Keratinocyte (primary cell): ENCODE data around the gene IL9R. TPM values are rescaled to one million over a fixed set of nuclear protein-coding genes. Genes with fewer than 3 reads are reported as not detected.

Source experiments
- DNase-seq: peaks from one replicate; pipeline ENCODE4 v3.0.0-alpha.2; 2011; ENCODE audit warnings: low read depth, missing footprints, low spot score
- FAIRE-seq: peaks from 2 replicates; lab custom pipeline; 2011; peaks lifted over from hg19 to GRCh38; lab: Jason Lieb, UNC
- H2AFZ ChIP-seq: 2 replicates; pipeline ENCODE4 v1.6.0; 2012; ENCODE audit warnings: low read length, control low read depth, inconsistent platforms; ENCODE audit not compliant: control insufficient read depth
- H3K27ac ChIP-seq: 2 replicates; pipeline ENCODE4 v1.5.1; 2011; ENCODE audit warnings: low read length; ENCODE audit not compliant: control insufficient read depth, insufficient read depth
- H3K27me3 ChIP-seq: 3 replicates; pipeline ENCODE4 v1.6.0; 2011; ENCODE audit warnings: low read length; ENCODE audit not compliant: control insufficient read depth, insufficient read depth; ENCODE audit errors: extremely low read depth
- H3K36me3 ChIP-seq, 2 experiments: 2 replicates in 1 of 2; 3 replicates in 1 of 2; pipeline ENCODE4 v1.5.1; 2011; ENCODE audit warnings: low read length in 2 of 2, mild to moderate bottlenecking in 1 of 2; ENCODE audit not compliant: control insufficient read depth in 2 of 2, insufficient read depth in 2 of 2; ENCODE audit errors: extremely low read depth in 1 of 2
- H3K4me1 ChIP-seq: 3 replicates; pipeline ENCODE4 v1.5.1; 2011; ENCODE audit warnings: low read length; ENCODE audit not compliant: control insufficient read depth, insufficient read depth; ENCODE audit errors: extremely low read depth
- H3K4me2 ChIP-seq: 3 replicates; pipeline ENCODE4 v1.6.0; 2011; ENCODE audit warnings: low read depth, low read length; ENCODE audit not compliant: control insufficient read depth, insufficient read depth; ENCODE audit errors: extremely low read depth
- H3K4me3 ChIP-seq, 3 experiments: fragments of 200-600 bp in 1 of 3; sonication (generic) in 1 of 3; 2 replicates in 2 of 3; 3 replicates in 1 of 3; pipeline ENCODE4 v1.5.1; 2011 to 2016; ENCODE audit warnings: low read length in 3 of 3, mild to moderate bottlenecking in 3 of 3, control low read depth in 2 of 3, inconsistent platforms in 1 of 3, low read depth in 1 of 3, mixed read lengths in 1 of 3, mixed run types in 1 of 3, moderate library complexity in 1 of 3; ENCODE audit not compliant: control insufficient read depth in 2 of 3, insufficient read depth in 2 of 3; ENCODE audit errors: extremely low read depth in 1 of 3
- H3K79me2 ChIP-seq: 2 replicates; pipeline ENCODE4 v1.6.0; 2012; ENCODE audit warnings: low read length; ENCODE audit not compliant: control insufficient read depth, insufficient read depth
- H3K9ac ChIP-seq: 3 replicates; pipeline ENCODE4 v1.6.0; 2011; ENCODE audit warnings: low read length; ENCODE audit not compliant: control insufficient read depth, insufficient read depth; ENCODE audit errors: extremely low read depth
- H3K9me1 ChIP-seq: 3 replicates; pipeline ENCODE4 v1.6.0; 2011; ENCODE audit warnings: low read length; ENCODE audit not compliant: control insufficient read depth, insufficient read depth; ENCODE audit errors: extremely low read depth
- H3K9me3 ChIP-seq: 2 replicates; pipeline ENCODE4 v1.5.1; 2012; ENCODE audit warnings: low read depth, low read length; ENCODE audit not compliant: control insufficient read depth
- H4K20me1 ChIP-seq: 3 replicates; pipeline ENCODE4 v1.6.0; 2011; ENCODE audit warnings: low read length; ENCODE audit not compliant: control insufficient read depth, insufficient read depth; ENCODE audit errors: extremely low read depth
- EZH2 ChIP-seq: IDR thresholded peaks from one replicate; pipeline ENCODE4 v1.6.1; 2012; ENCODE audit warnings: inconsistent platforms, mild to moderate bottlenecking, low read length, moderate library complexity
- dilution Hi-C: fragments of 300-500 bp; cut with MboI; formaldehyde crosslinking; loops from one replicate; pipeline ENCODE4 v1.7.0; 2020; ENCODE audit warnings: low sequenced_read_pairs; ENCODE audit not compliant: extremely low pct_ligation_motif_present
- polyA plus RNA-seq, 5 experiments: library from polyadenylated mRNA; depleted of rRNA in 3 of 5; stranded (reverse) in 3 of 5; stranded (forward) in 1 of 5; unstranded in 1 of 5; fragments of >200 nt; gene quantifications; 1 replicate in 1 of 5; 2 replicates in 3 of 5; 3 replicates in 1 of 5; pipeline versions ENCODE4 v1.2.1 to v1.2.3, GENCODE V29; 2011 to 2012; ENCODE audit warnings: missing spikeins in 2 of 5, low read depth in 1 of 5, low replicate concordance in 1 of 5
- TF ChIP-seq, protein P1 (sequence below), 3 experiments: IDR thresholded peaks in 1 of 3; conservative IDR thresholded peaks in 1 of 3; optimal IDR thresholded peaks in 1 of 3; 2 replicates in 2 of 3; 3 replicates in 1 of 3; pipeline versions ENCODE3 to v1.5.1; 2011; ENCODE audit warnings: low read length in 3 of 3, mild to moderate bottlenecking in 3 of 3, moderate library complexity in 2 of 3, control low read depth in 1 of 3, inconsistent platforms in 1 of 3; ENCODE audit not compliant: insufficient read depth in 2 of 3; ENCODE audit errors: extremely low read depth in 1 of 3

The IL9R gene
- polyA plus RNA-seq, 1 donor (not counting 4 experiments of a cell fraction or from before 2014, with no cell fraction given): 0.45 TPM

DNA sequence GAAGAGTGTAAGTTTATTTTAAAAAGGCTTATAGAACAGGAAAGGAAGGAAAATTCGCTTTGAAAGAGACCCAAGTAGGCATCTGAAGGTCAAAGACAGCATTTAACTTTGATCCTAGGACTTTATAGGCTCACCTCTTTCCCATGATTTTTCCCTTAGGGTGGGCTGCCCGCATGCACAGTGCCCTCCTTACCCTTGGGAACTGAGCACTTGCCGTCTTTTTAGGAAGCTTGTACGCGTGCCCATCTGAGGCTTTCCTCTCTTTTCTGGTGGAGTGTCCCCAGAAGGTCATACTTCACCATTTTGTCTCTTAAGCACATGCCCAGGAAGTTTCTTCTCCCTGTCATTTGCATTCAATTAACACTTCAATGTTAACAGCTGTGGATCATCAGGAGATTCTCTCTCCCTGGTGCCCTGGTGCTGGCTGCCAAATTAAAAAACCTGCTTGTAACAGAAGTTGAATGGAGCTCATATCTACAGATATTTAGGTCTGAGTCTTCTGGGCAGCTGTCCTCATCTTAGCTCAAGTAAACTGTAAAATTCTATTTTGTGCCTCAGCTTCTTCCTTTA lies 38.4 kb upstream of the IL9R start:
- Histone ChIP-seq H3K27ac (no peak overlapping the region), H2AFZ (no peak overlapping the region), H3K9me1 (no peaks in the 10 kb centered on the region), H3K4me3 (no peak overlapping the region), H4K20me1 (no peaks in the 10 kb centered on the region), H3K4me2 (no peak overlapping the region), H3K4me1 (no peaks in the 10 kb centered on the region), H3K9ac (no peak overlapping the region), H3K79me2 (no peaks in the 10 kb centered on the region), H3K9me3 (no peaks in the 10 kb centered on the region), H3K36me3 (no peaks in the 10 kb centered on the region), H3K27me3 (no peaks in the 10 kb centered on the region)
- DNase-seq: no peak
- no peak for FAIRE-seq
- dilution Hi-C loops: no loop called here
- TF ChIP-seq EZH2: no peak
- TF ChIP-seq, protein P1, sequence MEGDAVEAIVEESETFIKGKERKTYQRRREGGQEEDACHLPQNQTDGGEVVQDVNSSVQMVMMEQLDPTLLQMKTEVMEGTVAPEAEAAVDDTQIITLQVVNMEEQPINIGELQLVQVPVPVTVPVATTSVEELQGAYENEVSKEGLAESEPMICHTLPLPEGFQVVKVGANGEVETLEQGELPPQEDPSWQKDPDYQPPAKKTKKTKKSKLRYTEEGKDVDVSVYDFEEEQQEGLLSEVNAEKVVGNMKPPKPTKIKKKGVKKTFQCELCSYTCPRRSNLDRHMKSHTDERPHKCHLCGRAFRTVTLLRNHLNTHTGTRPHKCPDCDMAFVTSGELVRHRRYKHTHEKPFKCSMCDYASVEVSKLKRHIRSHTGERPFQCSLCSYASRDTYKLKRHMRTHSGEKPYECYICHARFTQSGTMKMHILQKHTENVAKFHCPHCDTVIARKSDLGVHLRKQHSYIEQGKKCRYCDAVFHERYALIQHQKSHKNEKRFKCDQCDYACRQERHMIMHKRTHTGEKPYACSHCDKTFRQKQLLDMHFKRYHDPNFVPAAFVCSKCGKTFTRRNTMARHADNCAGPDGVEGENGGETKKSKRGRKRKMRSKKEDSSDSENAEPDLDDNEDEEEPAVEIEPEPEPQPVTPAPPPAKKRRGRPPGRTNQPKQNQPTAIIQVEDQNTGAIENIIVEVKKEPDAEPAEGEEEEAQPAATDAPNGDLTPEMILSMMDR (optimal IDR thresholded peaks at IDR 0.05 in 1 of 3, IDR thresholded peaks at IDR 0.05 in 1 of 3, conservative IDR thresholded peaks at IDR 0.05 in 1 of 3; ENCODE audit: extremely low read depth in 1 of 3, insufficient read depth in 2 of 3, low read length in 3 of 3): no peak

GRCh38 chrX:155962906-155963305 lies 34.6 kb upstream of the IL9R start:
- Histone ChIP-seq H2AFZ (no peak overlapping the region), H4K20me1 (no peaks in the 10 kb centered on the region), H3K4me3 (no peak overlapping the region), H3K9me3 (no peaks in the 10 kb centered on the region), H3K4me1 (no peaks in the 10 kb centered on the region), H3K27ac (no peak overlapping the region), H3K79me2 (no peaks in the 10 kb centered on the region), H3K4me2 (no peak overlapping the region), H3K9ac (no peak overlapping the region), H3K27me3 (no peaks in the 10 kb centered on the region), H3K36me3 (no peaks in the 10 kb centered on the region), H3K9me1 (no peaks in the 10 kb centered on the region)
- dilution Hi-C loops: no loop called here
- no peak for DNase-seq
- FAIRE-seq: no peak
- TF ChIP-seq, protein P1 (optimal IDR thresholded peaks at IDR 0.05 in 1 of 3, IDR thresholded peaks at IDR 0.05 in 1 of 3, conservative IDR thresholded peaks at IDR 0.05 in 1 of 3; ENCODE audit: extremely low read depth in 1 of 3, insufficient read depth in 2 of 3, low read length in 3 of 3): no peak
- TF ChIP-seq EZH2: no peak
